Cerebellar cortex (tissue), 1 donor: ENCODE measurements around the gene KCNA10.
A peak's percentile ranks its signal among the peaks of the same experiment; 100 is the strongest.
"Not testable (repeated sequence)": the region's sequence is repeated elsewhere in the genome, so short reads cannot be mapped to it uniquely, and the experiment has no call there.

Experiments used
- DNase-seq: peaks from one replicate; pipeline ENCODE4 v3.0.0-alpha.2; 2015; ENCODE audit warnings: low spot score

KCNA10 gene

DNA sequence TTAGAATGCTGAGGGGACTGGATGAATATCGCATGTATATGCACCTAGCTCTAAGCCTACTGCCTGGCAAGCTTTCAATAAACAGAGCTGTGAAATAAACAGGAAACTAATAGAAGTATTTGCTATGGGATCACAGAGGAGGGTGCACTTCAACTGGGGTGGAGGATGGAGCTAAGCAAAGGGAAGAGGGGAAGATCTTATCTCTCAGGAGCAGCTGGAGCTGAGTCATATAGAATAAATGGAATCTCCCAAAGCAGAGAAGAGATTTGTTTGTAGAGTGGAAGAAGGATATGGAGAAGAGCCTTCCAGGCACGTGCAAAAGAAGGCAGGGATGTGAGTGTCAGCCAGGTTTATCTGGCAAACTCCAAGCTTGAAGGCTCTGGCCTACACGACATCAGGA is 17.0 kb upstream of the KCNA10 start:
- DNase-seq, result no peak

- no peak for DNase-seq
Measured at GRCh38 chr1:110533230-110533629, 14.3 kb upstream of the KCNA10 start.

GRCh38 chr1:110529011-110529410 is 10.0 kb upstream of the KCNA10 start:
- no peak for DNase-seq

- no peak for DNase-seq
Measured at GRCh38 chr1:110526201-110526780, 7.3 kb upstream of the KCNA10 start.

DNA sequence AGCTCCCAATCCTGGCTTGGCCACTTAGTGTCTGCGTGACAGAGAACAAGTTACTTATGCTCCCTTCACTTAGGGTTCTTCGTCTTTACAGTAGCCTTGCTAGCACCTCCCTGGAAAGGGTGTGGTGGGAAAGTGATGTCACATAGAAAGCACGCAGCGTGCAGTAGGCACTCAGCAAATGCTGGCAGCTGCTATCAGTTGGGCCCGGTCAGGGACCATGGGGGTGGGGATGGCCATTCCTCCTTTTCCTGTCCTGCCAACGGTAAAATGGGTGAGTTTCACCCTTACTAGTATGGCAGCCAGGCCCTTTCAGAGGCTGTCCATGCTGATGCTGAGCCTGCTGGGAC is 6.2 kb upstream of the KCNA10 start:
- DNase-seq, result no peak

- peak; percentile 79 for DNase-seq
Measured at GRCh38 chr1:110524311-110525248, 5.6 kb upstream of the KCNA10 start.

DNA sequence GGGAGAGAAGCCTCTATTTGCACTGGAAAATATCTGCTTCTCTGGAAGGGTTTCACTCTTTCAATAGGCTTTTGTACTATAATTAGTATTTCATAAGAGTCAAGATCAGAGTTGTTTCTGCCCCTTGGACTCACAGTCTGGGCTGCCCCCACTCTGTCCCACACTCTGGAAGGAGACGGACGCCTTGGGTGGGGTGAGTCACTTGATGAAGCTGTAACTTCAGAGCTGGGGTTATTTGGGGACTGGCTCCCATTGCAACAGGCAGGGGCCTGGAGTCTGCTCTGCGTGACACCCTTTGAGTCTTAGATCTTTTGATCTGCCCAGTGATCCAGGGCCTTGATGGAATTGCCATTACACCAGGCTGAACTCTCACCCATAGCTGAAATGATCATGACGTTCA is 4.0 kb upstream of the KCNA10 start:
- no peak for DNase-seq

DNA sequence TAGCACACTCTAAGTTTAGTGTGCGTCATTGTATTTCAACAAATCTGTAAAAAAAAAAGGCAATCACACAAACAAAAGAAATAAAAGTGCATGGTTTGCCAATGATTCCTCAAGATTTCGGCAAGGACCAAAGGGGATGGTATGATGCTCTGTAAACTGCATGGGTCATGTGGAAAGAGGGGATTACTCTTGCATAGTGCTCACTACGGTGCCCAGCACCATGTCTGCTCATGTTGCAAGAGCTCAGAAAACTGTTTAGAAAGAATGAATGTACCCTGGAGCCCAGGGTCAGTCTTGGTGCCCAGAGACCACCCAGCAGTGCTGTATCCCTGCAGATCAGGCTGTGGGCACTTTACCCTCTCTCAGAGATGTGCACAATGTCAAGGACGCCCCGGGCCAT is 3.6 kb upstream of the KCNA10 start:
- no peak for DNase-seq

GRCh38 chr1:110520827-110521226 is 1.9 kb upstream of the KCNA10 start:
- no peak for DNase-seq

- DNase-seq, result no peak
Measured at GRCh38 chr1:110515891-110516290, 3.1 kb downstream of the KCNA10 start.

- DNase-seq, result no peak
Measured at GRCh38 chr1:110515041-110515440, 3.9 kb downstream of the KCNA10 start.

DNA sequence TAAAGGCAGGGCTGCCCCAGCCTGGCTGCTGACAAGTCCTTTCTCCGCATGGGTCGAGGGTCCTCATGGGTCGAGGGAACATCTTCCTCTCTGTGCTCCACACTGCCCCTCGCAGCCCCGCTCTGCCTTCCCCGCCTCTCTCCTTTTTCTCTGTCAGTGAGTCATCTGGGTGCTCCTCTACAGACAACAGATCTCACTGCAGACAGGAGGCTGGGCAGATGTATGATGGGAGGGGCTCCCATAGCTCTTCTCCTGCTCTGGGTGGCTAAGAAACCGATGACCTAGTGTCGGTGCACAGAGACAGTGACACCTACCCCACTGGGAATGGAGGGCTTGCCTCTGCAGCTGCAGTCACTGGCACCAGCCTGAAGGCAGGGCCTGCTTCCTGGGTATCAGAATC is 5.5 kb downstream of the KCNA10 start:
- no peak for DNase-seq

DNA sequence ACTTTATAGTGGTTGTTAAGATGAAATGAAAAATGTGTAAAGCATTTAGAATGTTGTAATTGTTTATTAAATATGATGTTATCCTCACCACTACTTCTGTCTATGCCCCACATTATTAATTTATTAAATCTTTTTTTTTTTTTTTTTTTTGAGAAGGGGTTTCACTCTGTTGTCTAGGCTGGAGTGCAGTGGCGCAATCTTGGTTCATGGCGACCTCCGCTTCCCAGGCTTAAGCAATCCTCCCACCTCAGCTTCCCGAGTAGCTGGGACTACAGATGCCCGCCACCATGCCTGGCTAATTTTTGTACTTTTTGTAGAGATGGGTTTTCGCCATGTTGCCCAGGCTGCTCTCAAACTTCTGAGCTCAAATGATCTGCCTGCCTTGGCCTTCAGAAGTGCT is 7.5 kb downstream of the KCNA10 start:
- no peak for DNase-seq

- not testable (repeated sequence) for DNase-seq
Measured at GRCh38 chr1:110510921-110511320, 8.1 kb downstream of the KCNA10 start.

DNA sequence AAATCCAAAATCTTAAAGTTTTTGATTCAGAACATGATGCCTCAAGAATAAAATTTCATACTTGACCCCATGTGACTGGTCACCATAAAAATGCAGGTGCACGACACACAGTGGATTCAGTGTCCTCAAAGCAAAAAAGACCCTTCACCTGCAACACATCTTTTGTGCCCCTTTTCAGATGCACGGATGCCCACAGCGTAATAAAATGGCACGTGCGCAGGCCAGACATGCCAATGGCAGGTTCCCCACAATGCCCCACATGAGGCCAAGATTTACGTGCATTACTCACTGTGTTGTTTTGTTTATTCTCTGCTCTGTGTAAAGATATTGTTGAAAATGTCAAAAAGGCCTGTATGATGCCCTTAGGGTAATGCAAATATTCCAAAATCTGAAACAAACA is 9.3 kb downstream of the KCNA10 start:
- DNase-seq, result no peak

- DNase-seq, result no peak
Measured at GRCh38 chr1:110508028-110508940, 10.7 kb downstream of the KCNA10 start.

DNA sequence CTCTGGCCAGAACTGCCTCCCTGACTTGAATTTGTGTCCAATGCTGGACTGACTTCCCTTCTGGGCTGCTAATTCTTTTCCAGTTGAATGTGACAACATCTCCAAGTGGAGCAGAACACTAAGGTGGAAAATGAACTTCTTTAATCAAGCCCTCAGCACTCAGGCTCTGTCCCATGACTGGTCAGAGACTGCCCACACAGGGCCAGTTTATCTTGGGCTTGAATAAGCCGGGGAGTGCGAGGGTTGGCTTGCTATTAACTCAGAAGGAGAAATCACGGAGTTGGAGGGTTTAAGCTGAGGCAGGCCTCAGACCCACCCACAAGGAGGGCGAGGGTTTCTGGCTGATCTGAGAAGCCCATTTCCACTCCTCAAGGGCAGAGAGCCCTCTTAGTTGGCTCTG is 12.4 kb downstream of the KCNA10 start:
- no peak for DNase-seq

DNA sequence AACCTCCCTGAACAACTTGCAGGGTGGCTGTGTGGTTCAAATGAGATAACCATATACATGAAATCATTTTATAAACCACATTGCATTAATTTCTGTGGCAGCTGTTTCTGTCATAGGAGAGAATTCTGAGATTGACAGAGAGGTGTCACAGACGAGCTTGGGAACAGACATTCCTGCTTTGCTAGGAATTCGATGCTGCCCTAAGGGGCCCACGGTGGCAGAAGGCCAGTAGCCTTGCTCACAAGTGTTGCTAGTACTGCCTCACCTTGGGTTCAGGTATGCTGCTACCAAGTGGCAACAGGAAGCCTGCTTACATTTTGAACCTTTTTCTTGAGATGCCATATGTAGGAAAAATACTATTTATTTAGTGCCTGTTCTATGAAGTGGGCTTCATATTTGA is 13.4 kb downstream of the KCNA10 start:
- no peak for DNase-seq

- no peak for DNase-seq
Measured at GRCh38 chr1:110504226-110504625, 14.7 kb downstream of the KCNA10 start.

- DNase-seq, result no peak
Measured at GRCh38 chr1:110503471-110503870, 15.5 kb downstream of the KCNA10 start.

DNA sequence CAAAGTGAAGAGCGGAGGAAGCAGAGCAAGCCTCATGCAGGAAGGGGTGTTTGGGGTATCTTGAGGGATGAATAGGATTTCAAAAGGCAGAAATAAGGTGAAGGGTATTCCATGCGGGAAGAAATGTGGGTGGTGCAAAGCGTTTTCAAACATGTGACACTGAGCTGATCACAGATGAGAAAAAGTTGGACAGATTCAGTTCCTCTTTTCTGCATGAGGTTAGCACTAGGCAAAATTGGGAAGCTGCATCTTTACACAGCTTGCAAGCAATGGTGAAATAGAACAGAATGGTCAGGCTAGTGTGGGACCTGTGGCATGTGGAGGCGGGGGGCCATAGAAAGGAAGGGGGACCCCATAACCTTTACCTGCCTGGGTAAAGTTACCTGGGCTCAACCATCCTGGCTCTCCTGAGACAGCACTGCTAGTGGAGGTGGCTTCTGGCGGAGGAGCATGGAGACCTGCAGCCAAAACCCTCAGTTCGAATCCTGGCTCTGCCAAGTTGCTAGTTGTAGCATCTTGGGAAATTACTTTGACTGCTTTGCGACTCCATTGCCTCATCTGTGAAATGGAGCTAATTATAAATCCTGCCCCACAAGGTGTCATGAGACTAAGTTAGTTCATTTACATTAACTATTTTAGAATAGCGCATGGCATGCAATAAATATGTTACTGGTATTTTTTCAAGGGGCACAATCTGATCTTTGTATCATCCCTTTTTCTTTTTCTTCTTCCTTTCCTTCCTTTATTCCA is 16.4 kb downstream of the KCNA10 start:
- DNase-seq, result no peak
